GM20431 (cell line): Measurements from ENCODE around the gene PAFAH1B2.
"Not testable (repeated sequence)": the region's sequence is repeated elsewhere in the genome, so short reads cannot be mapped to it uniquely, and the experiment has no call there.

Experiments used
- in situ Hi-C: fragments of 300-500 bp; cut with MseI, MboI; formaldehyde crosslinking; loops from one replicate; pipeline ENCODE4 v1.15.0; 2020; ENCODE audit warnings: low sequenced_read_pairs; ENCODE audit not compliant: unreplicated experiment

The PAFAH1B2 gene

GRCh38 chr11:117199916-117200812 lies 56.1 kb downstream of the PAFAH1B2 start:
- in situ Hi-C loops: no loop called here

- in situ Hi-C loops: no loop called here
Observed at GRCh38 chr11:117200813-117201657, 56.9 kb downstream of the PAFAH1B2 start.

DNA sequence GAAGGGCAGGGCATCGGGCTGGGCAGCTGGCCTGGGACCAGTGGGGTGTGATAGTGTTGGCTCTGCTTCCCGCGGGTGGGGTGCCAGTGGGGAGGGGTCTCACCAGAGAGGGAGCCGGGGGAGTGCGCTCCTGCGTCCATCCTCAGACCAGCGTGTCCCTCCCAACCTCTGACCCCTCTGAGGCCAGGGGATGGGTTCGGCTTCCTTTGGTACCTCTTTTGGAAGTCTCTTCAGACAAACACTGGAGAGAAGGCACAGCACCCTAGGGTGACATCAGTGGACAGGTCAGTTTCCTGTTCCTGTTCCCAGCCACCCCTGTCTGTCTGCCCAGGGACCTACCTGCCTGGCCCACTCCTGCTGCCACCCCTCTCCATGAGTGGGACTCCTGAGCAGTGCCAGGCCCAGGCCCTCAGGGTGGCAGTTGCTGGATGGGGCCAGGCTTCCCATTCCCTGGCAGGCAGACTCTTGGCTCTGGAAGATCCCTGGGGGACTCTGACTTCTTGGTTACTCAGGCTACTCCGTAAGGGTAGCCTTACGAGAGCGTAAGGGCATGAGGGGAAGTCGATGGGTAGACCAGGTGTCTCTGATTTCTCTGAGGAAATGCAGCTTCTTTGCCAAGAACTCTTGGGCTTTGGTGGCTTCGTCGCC lies 57.7 kb downstream of the PAFAH1B2 start:
- in situ Hi-C loops: no loop called here

- in situ Hi-C loops: no loop called here
Observed at GRCh38 chr11:117202386-117203068, 58.4 kb downstream of the PAFAH1B2 start.

DNA sequence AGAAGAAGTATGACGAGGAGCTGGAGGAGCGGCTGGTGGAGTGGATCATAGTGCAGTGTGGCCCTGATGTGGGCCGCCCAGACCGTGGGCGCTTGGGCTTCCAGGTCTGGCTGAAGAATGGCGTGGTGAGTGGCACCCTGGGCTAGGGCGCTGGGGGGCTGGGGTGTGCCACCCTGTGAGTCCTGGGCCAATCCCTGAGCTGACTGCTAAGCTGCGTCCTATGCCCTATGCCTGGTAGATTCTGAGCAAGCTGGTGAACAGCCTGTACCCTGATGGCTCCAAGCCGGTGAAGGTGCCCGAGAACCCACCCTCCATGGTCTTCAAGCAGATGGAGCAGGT lies 59.0 kb downstream of the PAFAH1B2 start:
- in situ Hi-C loops: no loop called here

GRCh38 chr11:117204283-117205080 lies 60.4 kb downstream of the PAFAH1B2 start:
- in situ Hi-C loops: no loop called here

DNA sequence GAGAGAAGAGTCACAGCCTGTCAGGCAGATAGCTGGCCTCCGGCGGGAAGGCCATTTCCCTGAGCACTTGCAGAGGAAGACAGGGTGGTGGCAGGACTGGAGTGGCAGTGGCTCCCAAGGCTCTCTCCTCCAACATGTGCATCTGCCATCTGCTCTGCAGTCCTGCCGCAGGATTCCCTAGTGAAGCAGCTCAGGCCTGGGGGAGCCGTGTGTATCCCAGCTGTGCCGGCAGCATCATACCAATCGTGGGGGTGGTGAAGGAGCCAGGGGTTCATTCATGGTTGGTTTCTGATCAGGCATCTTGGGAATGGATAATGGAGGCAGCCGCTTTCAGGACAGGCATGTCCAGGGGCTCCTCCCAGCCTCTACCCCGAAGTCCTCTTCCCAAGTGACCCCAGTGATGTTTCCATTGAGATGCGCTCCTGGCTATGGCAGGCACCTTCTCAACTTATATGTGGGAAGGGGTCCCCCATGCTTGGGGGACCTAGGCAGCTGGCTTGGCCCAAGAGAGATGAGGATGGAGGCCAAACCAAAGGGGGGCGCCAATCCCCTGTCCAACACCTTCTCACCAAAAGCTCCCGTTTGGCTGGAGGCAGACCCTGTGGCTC lies 61.2 kb downstream of the PAFAH1B2 start:
- in situ Hi-C loops: no loop called here

DNA sequence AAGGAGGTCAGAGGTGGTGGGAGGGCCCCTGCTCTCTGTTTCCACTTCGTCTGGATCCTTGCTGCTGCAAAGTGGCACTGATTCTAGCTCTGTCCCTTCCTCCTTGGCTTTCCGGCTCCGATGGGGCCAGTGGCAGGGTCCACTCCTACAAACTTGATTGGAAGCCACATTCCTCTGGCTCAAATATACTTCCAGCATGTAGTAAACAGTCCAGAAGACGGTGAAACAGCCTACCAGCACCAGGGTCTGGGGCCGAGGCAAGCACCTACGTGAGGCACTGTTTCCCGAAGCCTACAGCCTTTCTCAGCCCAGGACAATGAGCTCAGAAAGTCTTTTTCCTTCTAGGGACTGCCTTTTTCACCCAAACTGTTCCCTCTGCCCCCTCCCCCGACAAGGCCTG lies 62.0 kb downstream of the PAFAH1B2 start:
- in situ Hi-C loops: not testable (repeated sequence)

GRCh38 chr11:117206859-117207258 lies 62.8 kb downstream of the PAFAH1B2 start:
- in situ Hi-C loops: not testable (repeated sequence)

GRCh38 chr11:117207481-117207880 lies 63.4 kb downstream of the PAFAH1B2 start:
- in situ Hi-C loops: not testable (repeated sequence)

- in situ Hi-C loops: not testable (repeated sequence)
Observed at GRCh38 chr11:117208710-117209109, 64.6 kb downstream of the PAFAH1B2 start.

- in situ Hi-C loops: not testable (repeated sequence)
Observed at GRCh38 chr11:117209351-117210125, 65.5 kb downstream of the PAFAH1B2 start.

DNA sequence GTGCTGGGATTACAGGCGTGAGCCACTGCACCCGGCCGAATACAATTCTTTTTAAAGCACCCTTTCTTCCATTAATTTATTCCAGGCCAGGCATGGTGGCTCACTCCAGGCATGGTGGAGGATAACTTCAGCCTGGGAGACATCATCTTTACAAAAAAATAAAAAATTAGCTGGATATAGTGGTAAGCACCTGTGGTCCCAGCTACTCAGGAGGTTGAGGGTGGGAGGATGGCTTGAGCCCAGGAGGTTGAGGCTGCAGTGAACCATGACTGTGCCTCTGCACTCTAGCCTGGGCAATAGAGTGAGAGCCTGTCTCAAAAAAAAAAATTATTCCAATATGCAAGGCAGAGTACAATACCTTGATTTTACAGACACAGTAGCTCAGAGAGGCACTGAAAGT lies 66.5 kb downstream of the PAFAH1B2 start:
- in situ Hi-C loops: no loop called here

DNA sequence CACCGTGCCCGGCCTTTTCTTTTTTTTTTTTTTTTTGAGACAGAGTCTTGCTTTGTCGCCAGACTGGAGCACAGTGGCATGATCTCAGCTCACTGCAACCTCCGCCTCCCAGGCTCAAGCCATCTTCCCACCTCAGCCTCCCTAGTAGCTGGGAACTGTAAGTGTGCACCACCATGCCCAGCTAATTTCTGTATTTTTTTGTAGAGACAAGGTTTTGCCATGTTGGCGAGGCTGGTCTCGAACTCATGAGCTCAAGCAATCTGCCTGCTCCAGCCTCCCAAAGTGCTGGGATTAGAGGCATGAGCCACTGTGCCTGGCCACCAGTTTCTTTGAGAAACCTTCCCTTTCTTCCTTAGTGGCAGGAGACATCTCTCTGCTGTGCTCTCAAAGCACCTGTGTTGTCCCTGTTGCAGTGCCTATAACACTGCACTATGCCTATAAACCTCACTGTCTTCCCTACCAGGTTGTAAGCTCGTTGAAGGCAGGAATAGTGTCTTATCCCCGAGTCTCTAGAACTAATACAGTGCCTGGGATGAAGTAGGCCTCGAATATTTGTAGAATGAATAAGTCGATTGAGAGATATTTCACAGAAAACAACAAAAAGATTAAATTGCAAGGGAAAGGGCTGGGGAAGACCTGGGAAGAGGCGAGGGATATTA lies 68.7 kb downstream of the PAFAH1B2 start:
- in situ Hi-C loops: no loop called here

- in situ Hi-C loops: no loop called here
Observed at GRCh38 chr11:117214404-117215110, 70.5 kb downstream of the PAFAH1B2 start.

DNA sequence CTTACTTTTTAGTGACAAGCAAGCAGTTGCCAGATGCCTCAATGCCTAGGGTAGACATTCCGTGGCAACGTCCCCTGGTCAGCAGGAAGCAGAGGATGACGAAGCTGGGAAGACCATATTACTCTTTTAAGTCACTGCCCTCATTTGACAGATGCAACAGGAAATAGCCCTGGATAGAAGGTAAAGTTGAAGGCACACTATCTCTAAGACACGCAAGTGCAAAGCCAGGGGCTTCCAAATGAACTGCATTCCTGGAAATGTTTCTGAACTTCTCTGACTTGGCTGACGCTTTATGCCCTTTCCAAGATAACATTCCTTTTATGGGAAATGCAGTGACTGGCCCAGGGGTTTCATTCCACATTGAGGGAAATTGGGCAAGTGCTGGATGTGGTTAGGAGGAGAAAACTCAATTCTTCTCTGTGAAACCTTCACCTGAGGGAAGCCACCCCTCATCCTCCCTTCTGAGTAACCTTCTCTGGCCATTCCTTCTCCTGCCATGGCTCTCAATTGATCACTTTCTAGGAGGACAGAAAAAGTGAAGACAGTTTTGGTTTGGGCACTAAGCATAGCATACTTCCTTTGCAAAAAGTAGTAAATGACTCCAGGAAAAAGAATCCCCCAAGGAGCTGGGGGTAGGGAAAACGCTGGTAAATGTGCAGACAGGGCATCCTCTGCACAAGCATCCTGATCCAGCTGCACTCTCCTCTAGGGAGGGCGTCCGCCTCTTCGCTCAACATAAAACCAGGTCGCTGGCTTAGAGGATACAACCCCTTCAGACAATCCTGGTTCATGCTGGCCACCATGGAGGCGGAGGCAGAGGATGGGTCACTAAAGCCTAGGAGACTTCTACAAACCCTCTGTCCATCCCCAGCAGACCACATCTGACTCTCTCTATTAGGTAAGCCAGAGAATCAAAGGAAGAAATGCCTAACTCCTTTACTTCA lies 73.3 kb downstream of the PAFAH1B2 start:
- in situ Hi-C loops: no loop called here
